Mucosa of descending colon (tissue), 3 donors: ENCODE results near the gene VOPP1. TPM values are rescaled to one million over a fixed set of nuclear protein-coding genes. Genes with fewer than 3 reads are reported as not detected.

Experiments used
- ATAC-seq: fragments of 200-7000 bp; cut with Tn5 transposase; one replicate; pipeline ENCODE4 v1.9.1; 2020; ENCODE audit warnings: mild to moderate bottlenecking, moderate library complexity
- DNase-seq, 3 donors: peaks; one replicate each; pipeline ENCODE4 v3.0.0-alpha.2; 2020
- H3K36me3 ChIP-seq: fragments of 200-600 bp; one replicate; pipeline ENCODE4 v1.8.0; 2021; ENCODE audit warnings: low read depth, mild to moderate bottlenecking
- H3K4me1 ChIP-seq: fragments of 200-600 bp; one replicate; pipeline ENCODE4 v1.8.0; 2021; ENCODE audit warnings: low read depth, mild to moderate bottlenecking
- H3K4me3 ChIP-seq: fragments of 200-600 bp; one replicate; pipeline ENCODE4 v1.8.0; 2021; ENCODE audit warnings: mild to moderate bottlenecking
- H3K9me3 ChIP-seq: fragments of 200-600 bp; one replicate; pipeline ENCODE4 v1.8.0; 2021; ENCODE audit warnings: mild to moderate bottlenecking
- CTCF ChIP-seq: fragments of 200-600 bp; IDR thresholded peaks from one replicate; pipeline ENCODE4 v1.8.0; 2022; ENCODE audit warnings: antibody characterized with exemption, mild to moderate bottlenecking
- intact Hi-C, 2 donors: fragments of 100-400 bp; cut with DNase I in 1 of 2; cut with micrococcal nuclease in 1 of 2; formaldehyde crosslinking; loops; one replicate each; pipeline versions ENCODE4 v1.11.0 to v1.11.1; 2022; cut with DNase I, micrococcal nuclease
- total RNA-seq, 3 donors: library from RNA; stranded (reverse); fragmentation: NEBNext Ultra II Directional in 2 of 3; extraction: Animal tissue kit (Norgen Biotek cat#: 25700) in 2 of 3; gene quantifications; one replicate each; pipeline versions ENCODE4 v1.2.1 to v1.2.4, GENCODE V29; 2021 to 2023
- donor health status: DM: no; HTN: no; CAD: no; lungs with moderate emphysema.
- donor health status: DM: no; HTN: no; CAD: no.
- donor health status: DM: no; HTN: yes; CAD: no.

The VOPP1 gene
- total RNA-seq, 3 donors from 2014 or later = 57.8 to 83.5 (median 75.2) TPM

GRCh38 chr7:55556031-55556430 is 16.3 kb downstream of the VOPP1 start:
- Histone ChIP-seq H3K4me1 (peaks cover 34% of the 10 kb centered on the region), H3K9me3 (no peaks in the 10 kb centered on the region), H3K36me3 (no peaks in the 10 kb centered on the region), H3K4me3 (no peak overlapping the region)
- ATAC-seq (no peak), DNase-seq (no peak)
- TF ChIP-seq CTCF = no peak
- intact Hi-C loops = no loop called here

GRCh38 chr7:55555160-55555559 is 17.1 kb downstream of the VOPP1 start:
- ATAC-seq (no peak), DNase-seq (no peak)

DNA sequence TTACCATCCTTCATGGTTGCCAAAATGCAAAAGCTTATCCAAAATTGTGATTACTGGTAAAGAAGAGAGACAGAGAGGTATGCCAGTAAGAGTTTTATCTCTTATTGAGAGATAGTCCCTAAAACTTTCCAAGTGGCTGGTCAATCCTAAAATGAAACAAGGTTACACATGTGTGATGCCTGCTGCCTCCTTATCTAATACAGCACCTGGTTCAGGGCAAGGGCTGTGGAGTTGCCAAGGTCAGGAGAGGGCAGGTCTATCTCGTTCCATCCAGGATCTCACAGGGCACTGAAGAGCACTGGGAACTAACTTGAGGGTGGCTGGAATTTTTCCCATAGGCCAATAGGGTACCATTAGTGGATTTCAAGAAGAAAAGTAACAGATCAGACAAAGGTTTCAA is 18.3 kb downstream of the VOPP1 start:
- Histone ChIP-seq H3K4me1 (peaks cover 54% of the 10 kb centered on the region), H3K4me3 (no peak overlapping the region), H3K9me3 (no peaks in the 10 kb centered on the region), H3K36me3 (no peaks in the 10 kb centered on the region)
- ATAC-seq (no peak), DNase-seq (no peak)
- intact Hi-C loops = no loop called here
- no peak for TF ChIP-seq CTCF

More at GRCh38 chr7:55555160-55555559, 17.1 kb downstream of the VOPP1 start:
- Histone ChIP-seq H3K4me3 (no peak overlapping the region), H3K4me1 (peaks cover 43% of the 10 kb centered on the region), H3K36me3 (no peaks in the 10 kb centered on the region), H3K9me3 (no peaks in the 10 kb centered on the region)
- intact Hi-C loops = no loop called here
- TF ChIP-seq CTCF = no peak

DNA sequence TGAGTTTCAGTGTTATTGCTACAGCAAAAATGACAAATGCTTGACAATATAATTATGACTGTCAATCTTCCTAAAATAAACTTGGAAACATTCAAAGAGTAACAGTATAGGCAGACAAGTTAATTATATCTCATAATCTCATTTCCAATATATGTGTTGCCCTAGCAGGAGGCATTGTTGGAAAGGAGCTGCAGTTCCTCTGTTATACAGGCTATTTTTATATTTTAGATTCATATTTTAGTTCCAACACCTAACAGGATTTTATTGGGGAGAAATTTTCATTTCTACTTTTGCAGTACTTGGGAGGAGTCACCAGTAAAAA is 19.3 kb downstream of the VOPP1 start:
- Histone ChIP-seq H3K4me3 (no peak overlapping the region), H3K36me3 (no peaks in the 10 kb centered on the region), H3K4me1 (peaks cover 58% of the 10 kb centered on the region), H3K9me3 (no peaks in the 10 kb centered on the region)
- intact Hi-C loops = no loop called here
- ATAC-seq (no peak), DNase-seq (no peak)
- TF ChIP-seq CTCF = no peak

DNA sequence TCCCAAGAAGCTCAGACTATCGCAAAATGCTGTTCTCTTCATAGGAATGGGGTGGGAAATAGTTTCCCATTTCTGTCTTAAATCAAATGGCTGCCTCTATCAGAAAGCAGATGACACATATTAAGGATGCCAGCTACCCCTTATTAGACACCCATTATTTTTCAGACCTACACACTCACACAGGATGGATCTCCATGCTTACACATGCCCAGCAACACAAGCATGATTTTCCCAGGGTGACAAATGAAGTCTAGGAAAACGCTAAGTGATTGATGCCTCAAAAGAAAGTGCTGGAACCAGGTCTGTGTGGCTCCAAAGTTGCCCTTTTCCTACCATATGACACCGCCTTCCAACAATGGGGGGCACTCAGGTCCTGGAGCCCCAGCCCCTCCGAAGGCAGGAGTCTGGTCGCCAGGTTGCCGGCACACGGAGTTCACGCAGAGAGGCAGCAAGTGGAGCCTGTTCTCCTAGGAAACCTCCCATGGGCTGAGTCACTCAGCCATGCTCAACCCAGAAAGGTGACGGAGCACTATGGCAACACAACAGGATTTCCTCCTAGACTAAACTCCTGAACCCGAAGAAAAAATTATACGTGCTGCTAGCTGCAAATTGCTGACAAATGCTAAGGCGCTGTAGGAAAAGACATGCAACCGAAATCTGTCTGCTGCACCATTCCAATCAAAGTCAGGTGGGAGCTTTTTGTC is 19.8 kb downstream of the VOPP1 start:
- H3K36me3 ChIP-seq = no peaks in the 10 kb centered on the region
- DNase-seq (peak in 2 of 3 donors; percentile 67 to 72), ATAC-seq (peak; percentile 79)
- no peak overlapping the region for H3K4me3 ChIP-seq
- H3K9me3 ChIP-seq = no peaks in the 10 kb centered on the region
- peaks cover 58% of the 10 kb centered on the region for H3K4me1 ChIP-seq
- no peak for TF ChIP-seq CTCF
- intact Hi-C loops = no loop called here
